ENCODE measurements around the gene IMP3. TPM values are rescaled to one million over a fixed set of nuclear protein-coding genes. Genes with fewer than 3 reads are reported as not detected.

The IMP3 gene
- polyA plus RNA-seq, 1 of the 3 experiments (the other 2 are of a cell fraction), result 56.2 TPM

GRCh38 chr15:75598361-75598760 lies 41.7 kb downstream of the IMP3 start (continued):
- no peak for TF ChIP-seq ZBTB33 (IDR thresholded peaks at IDR 0.05; ENCODE audit: borderline replicate concordance, low read depth)
- TF ChIP-seq, protein P1, sequence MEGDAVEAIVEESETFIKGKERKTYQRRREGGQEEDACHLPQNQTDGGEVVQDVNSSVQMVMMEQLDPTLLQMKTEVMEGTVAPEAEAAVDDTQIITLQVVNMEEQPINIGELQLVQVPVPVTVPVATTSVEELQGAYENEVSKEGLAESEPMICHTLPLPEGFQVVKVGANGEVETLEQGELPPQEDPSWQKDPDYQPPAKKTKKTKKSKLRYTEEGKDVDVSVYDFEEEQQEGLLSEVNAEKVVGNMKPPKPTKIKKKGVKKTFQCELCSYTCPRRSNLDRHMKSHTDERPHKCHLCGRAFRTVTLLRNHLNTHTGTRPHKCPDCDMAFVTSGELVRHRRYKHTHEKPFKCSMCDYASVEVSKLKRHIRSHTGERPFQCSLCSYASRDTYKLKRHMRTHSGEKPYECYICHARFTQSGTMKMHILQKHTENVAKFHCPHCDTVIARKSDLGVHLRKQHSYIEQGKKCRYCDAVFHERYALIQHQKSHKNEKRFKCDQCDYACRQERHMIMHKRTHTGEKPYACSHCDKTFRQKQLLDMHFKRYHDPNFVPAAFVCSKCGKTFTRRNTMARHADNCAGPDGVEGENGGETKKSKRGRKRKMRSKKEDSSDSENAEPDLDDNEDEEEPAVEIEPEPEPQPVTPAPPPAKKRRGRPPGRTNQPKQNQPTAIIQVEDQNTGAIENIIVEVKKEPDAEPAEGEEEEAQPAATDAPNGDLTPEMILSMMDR (IDR thresholded peaks at IDR 0.05), result no peak
- TF ChIP-seq, protein P2, sequence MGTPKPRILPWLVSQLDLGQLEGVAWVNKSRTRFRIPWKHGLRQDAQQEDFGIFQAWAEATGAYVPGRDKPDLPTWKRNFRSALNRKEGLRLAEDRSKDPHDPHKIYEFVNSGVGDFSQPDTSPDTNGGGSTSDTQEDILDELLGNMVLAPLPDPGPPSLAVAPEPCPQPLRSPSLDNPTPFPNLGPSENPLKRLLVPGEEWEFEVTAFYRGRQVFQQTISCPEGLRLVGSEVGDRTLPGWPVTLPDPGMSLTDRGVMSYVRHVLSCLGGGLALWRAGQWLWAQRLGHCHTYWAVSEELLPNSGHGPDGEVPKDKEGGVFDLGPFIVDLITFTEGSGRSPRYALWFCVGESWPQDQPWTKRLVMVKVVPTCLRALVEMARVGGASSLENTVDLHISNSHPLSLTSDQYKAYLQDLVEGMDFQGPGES (IDR thresholded peaks at IDR 0.05; ENCODE audit: low read depth, low read length), result no peak

DNA sequence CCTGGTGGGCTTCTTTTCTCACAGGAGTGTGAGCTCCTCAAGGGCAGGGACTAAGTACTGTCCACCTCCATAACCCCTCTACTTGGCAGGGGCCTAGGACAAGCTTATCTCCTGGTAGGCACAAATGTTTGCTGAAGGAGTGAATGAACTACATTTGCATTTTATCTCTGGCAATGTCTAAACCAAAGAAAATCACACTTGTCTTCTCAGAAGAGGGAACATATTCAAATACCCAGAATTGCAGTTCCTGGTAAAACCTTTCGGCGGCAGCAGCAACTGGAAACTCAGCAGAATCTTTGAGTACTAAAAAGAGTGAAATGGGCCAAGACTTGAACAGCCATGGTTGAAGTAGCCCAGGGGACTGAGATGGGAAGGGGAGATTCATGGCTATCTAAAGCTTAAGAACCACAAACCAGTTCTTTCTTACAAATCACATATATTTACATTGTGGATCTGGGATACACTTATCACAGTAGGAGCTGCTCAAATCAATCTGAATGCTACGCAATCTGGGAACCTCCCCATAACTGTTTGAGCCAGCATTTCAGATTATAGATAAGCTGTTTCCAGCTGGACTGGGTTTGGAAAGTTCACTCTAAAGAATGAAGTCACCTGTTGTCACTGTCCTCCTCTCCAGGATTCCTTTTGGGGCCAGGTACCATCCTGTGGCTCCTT lies 42.2 kb downstream of the IMP3 start:
- Histone ChIP-seq H2AFZ (ENCODE audit: low read depth) (no peak overlapping the region), H3F3A (replicated peaks; ENCODE audit: insufficient read depth) (no peaks in the 10 kb centered on the region), H3K9ac (no peak overlapping the region), H4K20me1 (ENCODE audit: insufficient read depth) (no peaks in the 10 kb centered on the region), H3K4me1 (ENCODE audit: control insufficient read depth in 1 of 2, insufficient read depth in 2 of 2, low read depth in 1 of 2, low read length in 1 of 2) (no peaks in the 10 kb centered on the region), H3K36me3 (replicated peaks in 1 of 2; ENCODE audit: control insufficient read depth in 1 of 2, insufficient read depth in 2 of 2, low read length in 1 of 2) (peaks cover 37% of the 10 kb centered on the region in 2 experiments), H3K27ac (ENCODE audit: low read depth in 2 of 2, low read length in 1 of 2) (no peak overlapping the region), H3K9me3 (no peaks in the 10 kb centered on the region), H3K4me2 (no peak overlapping the region), H3K9me2 (no peaks in the 10 kb centered on the region), H3K4me3 (ENCODE audit: low read depth in 2 of 2, low read length in 1 of 2) (no peak overlapping the region), H3K27me3 (ENCODE audit: insufficient read depth) (no peaks in the 10 kb centered on the region), H3K79me2 (ENCODE audit: insufficient read depth) (0 out of 2 replicates have a peak, but pooled peaks cover 3% of the 10 kb centered on the region)
- 0 out of 2 replicates have a peak, but pooled peaks have one; percentile 26 for TF ChIP-seq RAD21 (IDR thresholded peaks at IDR 0.05; ENCODE audit: low read length)
- TF ChIP-seq, protein P1 (IDR thresholded peaks at IDR 0.05), result peak; percentile 50
- TF ChIP-seq ZBTB33 (IDR thresholded peaks at IDR 0.05; ENCODE audit: borderline replicate concordance, low read depth), result no peak
- no peak for TF ChIP-seq TEAD4 (IDR thresholded peaks at IDR 0.05; ENCODE audit: borderline replicate concordance, insufficient read depth)
- ChIA-PET CTCF (interaction anchor here (0.6 to 3.2 kb wide), 9 partner anchors 10 to 529 kb away, joined by 3 to 11 read pairs (median 4); partner anchors contain the start of genes IMP3, PTPN9 and SNX33), POLR2A (no interaction called here)
- WGBS (ENCODE audit: low lambda C conversion rate), result 90% methylated on average over 3 of the region's 3 CpGs
- no peak for DNase-seq

Measured in SK-N-SH (cell line).